Psoas muscle (tissue), 8 donors: ENCODE data around the gene TAB3. TPM values are rescaled to one million over a fixed set of nuclear protein-coding genes. Genes with fewer than 3 reads are reported as not detected.

Source experiments
- ATAC-seq, 4 donors: fragments of 200-7000 bp; cut with Tn5 transposase; one replicate each; pipeline ENCODE4 v1.9.1; 2020; ENCODE audit warnings: moderate library complexity in 3 of 4, mild to moderate bottlenecking in 2 of 4
- DNase-seq, 2 donors: peaks; one replicate each; pipeline ENCODE4 v3.0.0-alpha.2; 2020
- H3K27ac ChIP-seq: fragments of 200-600 bp; one replicate; pipeline ENCODE4 v1.8.0; 2022
- H3K27me3 ChIP-seq, 3 donors: fragments of 200-600 bp in 1 of 3; one replicate each; pipeline versions ENCODE4 v1.6.1 to v1.8.0; 2013 to 2022; ENCODE audit warnings: low read length in 2 of 3, mild to moderate bottlenecking in 2 of 3, moderate library complexity in 1 of 3; ENCODE audit not compliant: insufficient read depth in 3 of 3
- H3K36me3 ChIP-seq, 2 donors: fragments of 200-600 bp in 1 of 2; one replicate each; pipeline versions ENCODE4 v1.6.1 to v1.8.0; 2013 to 2022; ENCODE audit warnings: low read depth in 1 of 2, mild to moderate bottlenecking in 1 of 2, moderate library complexity in 1 of 2; ENCODE audit not compliant: insufficient read depth in 1 of 2
- H3K4me1 ChIP-seq: fragments of 200-600 bp; one replicate; pipeline ENCODE4 v1.8.0; 2022
- H3K4me3 ChIP-seq: fragments of 200-600 bp; one replicate; pipeline ENCODE4 v1.8.0; 2022; ENCODE audit warnings: mild to moderate bottlenecking
- H3K9me3 ChIP-seq: fragments of 200-600 bp; one replicate; pipeline ENCODE4 v1.8.0; 2022
- WGBS, 3 donors: extraction: QIAGEN DNeasy Blood & Tissue Kit; methylation state at CpG; one replicate each; pipeline versions ENCODE4 v1.1.6 to v1.1.7; 2013; 5-methylcytosine and 5-hydroxymethylcytosine counted together
- intact Hi-C, 2 donors: fragments of 100-400 bp; cut with DNase I; formaldehyde crosslinking; loops; one replicate each; pipeline versions ENCODE4 v1.11.0 to v1.14.2; 2022
- polyA plus RNA-seq, 3 donors: library from polyadenylated mRNA; stranded (reverse); fragments of 200-250 nt; gene quantifications; one replicate each; pipeline ENCODE4 v1.2.3, GENCODE V29; 2013
- total RNA-seq, 4 donors: library from RNA; stranded (reverse); fragmentation: NEBNext Ultra II Directional in 2 of 4; extraction: Animal tissue kit (Norgen Biotek cat#: 25700) in 2 of 4; gene quantifications; one replicate each; pipeline versions ENCODE4 v1.2.1 to v1.2.4, GENCODE V29; 2021 to 2023
- TF ChIP-seq, protein P1 (sequence below): fragments of 200-600 bp; IDR thresholded peaks from one replicate; pipeline ENCODE4 v1.8.0; 2022; ENCODE audit warnings: antibody characterized with exemption
- donor health status: healthy with polysubstance abuse.
- donor health status: DM: no; HTN: no; CAD: no; lungs with moderate emphysema.
- donor health status: Bipolar disorder and iron deficiency.
- donor health status: healthy.
- donor health status: DM: yes; HTN: yes; CAD: no.
- donor health status: DM: no; HTN: no; CAD: no.
- donor health status: DM: no; HTN: no; CAD: no.
- donor health status: DM: yes; HTN: yes; CAD: no.

TAB3 gene
- total and polyA plus RNA-seq, 7 donors = 4.9 to 15.7 (median 12.3) TPM

DNA sequence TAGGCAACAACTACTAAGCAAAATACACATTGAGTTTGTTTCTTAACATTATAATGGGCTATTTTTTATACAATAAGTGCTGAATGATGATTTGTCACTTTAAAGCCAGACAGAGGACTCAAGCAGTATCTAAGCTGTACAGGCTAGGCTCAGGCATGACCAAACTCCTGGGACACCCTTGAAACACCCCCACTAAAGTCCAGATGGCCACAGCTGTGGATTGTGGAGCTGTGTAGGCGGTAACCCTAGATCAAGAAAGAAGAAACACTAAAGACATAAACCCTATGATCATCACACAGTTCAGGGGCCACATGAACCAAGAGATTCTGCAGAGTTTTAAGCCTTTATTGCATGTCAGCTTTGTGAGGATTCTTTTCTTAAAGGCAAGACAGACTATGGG is 25.1 kb downstream of the TAB3 start:
- ATAC-seq (no peak), DNase-seq (no peak)
- Histone ChIP-seq H3K27me3 (no peaks in the 10 kb centered on the region), H3K36me3 (peaks cover 0 to 7% of the 10 kb centered on the region in 2 donors), H3K9me3 (no peaks in the 10 kb centered on the region), H3K27ac (no peak overlapping the region), H3K4me1 (no peaks in the 10 kb centered on the region), H3K4me3 (no peak overlapping the region)
- TF ChIP-seq, protein P1, sequence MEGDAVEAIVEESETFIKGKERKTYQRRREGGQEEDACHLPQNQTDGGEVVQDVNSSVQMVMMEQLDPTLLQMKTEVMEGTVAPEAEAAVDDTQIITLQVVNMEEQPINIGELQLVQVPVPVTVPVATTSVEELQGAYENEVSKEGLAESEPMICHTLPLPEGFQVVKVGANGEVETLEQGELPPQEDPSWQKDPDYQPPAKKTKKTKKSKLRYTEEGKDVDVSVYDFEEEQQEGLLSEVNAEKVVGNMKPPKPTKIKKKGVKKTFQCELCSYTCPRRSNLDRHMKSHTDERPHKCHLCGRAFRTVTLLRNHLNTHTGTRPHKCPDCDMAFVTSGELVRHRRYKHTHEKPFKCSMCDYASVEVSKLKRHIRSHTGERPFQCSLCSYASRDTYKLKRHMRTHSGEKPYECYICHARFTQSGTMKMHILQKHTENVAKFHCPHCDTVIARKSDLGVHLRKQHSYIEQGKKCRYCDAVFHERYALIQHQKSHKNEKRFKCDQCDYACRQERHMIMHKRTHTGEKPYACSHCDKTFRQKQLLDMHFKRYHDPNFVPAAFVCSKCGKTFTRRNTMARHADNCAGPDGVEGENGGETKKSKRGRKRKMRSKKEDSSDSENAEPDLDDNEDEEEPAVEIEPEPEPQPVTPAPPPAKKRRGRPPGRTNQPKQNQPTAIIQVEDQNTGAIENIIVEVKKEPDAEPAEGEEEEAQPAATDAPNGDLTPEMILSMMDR = no peak
- intact Hi-C loops = no loop called here
- 60 to 93% (median 93%) methylated on average over 1 of the region's 1 CpG for WGBS, 3 donors

DNA sequence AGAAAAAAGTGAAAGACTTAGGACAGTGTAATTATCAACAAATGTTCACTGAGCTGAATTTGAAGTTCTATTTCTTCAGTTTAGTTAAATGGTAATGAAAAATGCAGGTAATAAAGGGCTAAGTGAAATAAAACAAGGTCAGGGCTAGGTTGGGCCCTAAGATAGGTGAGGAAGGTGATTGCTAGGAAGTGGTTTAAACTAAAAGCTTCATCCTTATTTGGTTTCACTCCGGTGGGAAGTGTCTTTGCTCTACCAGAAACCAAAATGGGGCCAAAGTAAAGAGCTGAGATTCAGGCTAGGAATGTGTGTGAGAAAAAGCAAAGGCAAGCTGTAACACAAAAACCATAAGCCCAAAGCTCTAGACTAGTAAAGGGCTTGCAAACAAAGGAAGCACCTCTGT is 31.0 kb downstream of the TAB3 start:
- H3K9me3 ChIP-seq = no peaks in the 10 kb centered on the region
- peaks cover 0 to 14% of the 10 kb centered on the region in 2 donors for H3K36me3 ChIP-seq
- H3K27ac ChIP-seq = no peak overlapping the region
- H3K4me3 ChIP-seq = no peak overlapping the region
- no peaks in the 10 kb centered on the region for H3K27me3 ChIP-seq
- H3K4me1 ChIP-seq = no peaks in the 10 kb centered on the region
- WGBS, 3 donors = 69 to 73% (median 69%) methylated on average over 1 of the region's 1 CpG
- intact Hi-C loops = no loop called here
- ATAC-seq (no peak), DNase-seq (no peak)
- TF ChIP-seq, protein P1 = no peak

- H3K27me3 ChIP-seq = no peaks in the 10 kb centered on the region
- DNase-seq (no peak), ATAC-seq (no peak)
- 46 to 81% (median 75%) methylated on average over 1 of the region's 1 CpG for WGBS, 3 donors
- H3K36me3 ChIP-seq = peaks cover 4 to 33% of the 10 kb centered on the region in 2 donors
- intact Hi-C loops = no loop called here
- no peaks in the 10 kb centered on the region for H3K4me1 ChIP-seq
- no peaks in the 10 kb centered on the region for H3K9me3 ChIP-seq
- H3K4me3 ChIP-seq = no peak overlapping the region
- TF ChIP-seq, protein P1 = no peak
- no peak overlapping the region for H3K27ac ChIP-seq
Measured at GRCh38 chrX:30851449-30851848, 37.6 kb downstream of the TAB3 start.

- peaks cover 0 to 51% of the 10 kb centered on the region in 2 donors for H3K36me3 ChIP-seq
- intact Hi-C loops = no loop called here
- no peaks in the 10 kb centered on the region for H3K9me3 ChIP-seq
- ATAC-seq (no peak), DNase-seq (no peak)
- no peak overlapping the region for H3K27ac ChIP-seq
- H3K4me3 ChIP-seq = no peak overlapping the region
- no peaks in the 10 kb centered on the region for H3K27me3 ChIP-seq
- H3K4me1 ChIP-seq = no peaks in the 10 kb centered on the region
- TF ChIP-seq, protein P1 = no peak
- WGBS, 3 donors = 85 to 96% (median 94%) methylated on average over 4 of the region's 4 CpGs
Measured at GRCh38 chrX:30835373-30835772, 53.7 kb downstream of the TAB3 start.

DNA sequence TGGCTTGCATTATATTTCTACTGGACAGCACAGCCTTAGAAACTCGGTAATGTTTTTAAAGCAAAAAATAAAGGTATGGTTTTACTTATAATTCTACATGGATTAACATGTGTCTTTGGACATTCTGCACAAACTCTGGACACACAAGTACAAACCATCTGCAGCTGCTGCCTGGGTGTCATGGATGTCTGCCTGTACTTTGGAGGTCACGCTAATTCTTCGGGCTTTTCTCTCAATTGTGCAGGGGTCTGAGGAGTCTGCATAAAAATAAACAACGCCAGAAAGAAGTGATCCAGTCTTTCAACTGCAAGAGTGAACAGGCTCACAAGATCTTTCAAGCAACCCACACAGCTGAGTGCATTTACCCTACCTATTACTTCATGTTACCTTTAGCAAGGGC is 55.2 kb downstream of the TAB3 start:
- 61 to 68% (median 66%) methylated on average over 4 of the region's 4 CpGs for WGBS, 3 donors
- peaks cover 0 to 51% of the 10 kb centered on the region in 2 donors for H3K36me3 ChIP-seq
- no peaks in the 10 kb centered on the region for H3K27me3 ChIP-seq
- H3K9me3 ChIP-seq = no peaks in the 10 kb centered on the region
- TF ChIP-seq, protein P1 = no peak
- no peak overlapping the region for H3K4me3 ChIP-seq
- no peaks in the 10 kb centered on the region for H3K4me1 ChIP-seq
- DNase-seq (no peak), ATAC-seq (no peak)
- intact Hi-C loops = no loop called here
- H3K27ac ChIP-seq = no peak overlapping the region
